ENCODE data around the gene ATP9A. TPM values are rescaled to one million over a fixed set of nuclear protein-coding genes. Genes with fewer than 3 reads are reported as not detected.

Gene ATP9A
- total RNA-seq, 2 experiments from 2014 or later, result 0.11 to 0.19 TPM

DNA sequence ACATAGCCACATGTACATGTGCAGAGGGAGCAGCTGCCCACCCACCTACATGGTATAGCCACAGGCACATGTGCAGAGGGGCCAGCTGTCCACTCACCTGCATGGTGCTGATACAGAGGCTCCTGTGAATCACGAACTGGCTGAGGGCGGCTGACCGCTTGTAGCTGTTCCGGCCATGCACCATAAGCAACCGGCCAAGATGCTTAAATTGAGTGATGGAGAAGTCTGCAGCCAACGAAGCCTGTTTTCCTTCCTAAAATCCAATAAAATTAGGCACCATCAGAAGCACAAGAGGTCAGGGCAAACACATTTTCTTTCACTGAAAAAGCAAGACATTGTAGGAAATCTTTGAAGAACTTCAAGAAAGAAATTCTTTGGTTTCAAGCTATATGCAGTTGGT is 154.6 kb downstream of the ATP9A start:
- no peak overlapping the region for H3K27ac ChIP-seq (ENCODE audit: low read depth in 1 of 2, low read length in 2 of 2)
- no peaks in the 10 kb centered on the region for H3K36me3 Mint-ChIP-seq (ENCODE audit: low read depth)
- H3K9me3 ChIP-seq (ENCODE audit: control insufficient read depth in 1 of 2, insufficient read depth in 1 of 2, low read length in 2 of 2), result no peaks in the 10 kb centered on the region
- no peak overlapping the region for H3K4me3 ChIP-seq (ENCODE audit: low read length)
- H3K4me1 Mint-ChIP-seq (ENCODE audit: low read depth), result no peaks in the 10 kb centered on the region
- H3K9me3 Mint-ChIP-seq, result no peaks in the 10 kb centered on the region
- intact Hi-C loops (cut with DNase I, micrococcal nuclease), result no loop called here
- ATAC-seq (ENCODE audit: poor library complexity) (no peak), DNase-seq (no peak)
- no peak overlapping the region for H3K4me3 Mint-ChIP-seq
- H3K27ac Mint-ChIP-seq, result no peak overlapping the region
- H3K27me3 Mint-ChIP-seq, result no peaks in the 10 kb centered on the region
- peaks cover 8% of the 10 kb centered on the region for H3K4me1 ChIP-seq (ENCODE audit: insufficient read depth, low read length)
- H3K36me3 ChIP-seq (ENCODE audit: insufficient read depth, low read length), result no peaks in the 10 kb centered on the region
- ChIA-PET CTCF (no interaction called here), POLR2A (no interaction called here)
- TF ChIP-seq, protein P1, sequence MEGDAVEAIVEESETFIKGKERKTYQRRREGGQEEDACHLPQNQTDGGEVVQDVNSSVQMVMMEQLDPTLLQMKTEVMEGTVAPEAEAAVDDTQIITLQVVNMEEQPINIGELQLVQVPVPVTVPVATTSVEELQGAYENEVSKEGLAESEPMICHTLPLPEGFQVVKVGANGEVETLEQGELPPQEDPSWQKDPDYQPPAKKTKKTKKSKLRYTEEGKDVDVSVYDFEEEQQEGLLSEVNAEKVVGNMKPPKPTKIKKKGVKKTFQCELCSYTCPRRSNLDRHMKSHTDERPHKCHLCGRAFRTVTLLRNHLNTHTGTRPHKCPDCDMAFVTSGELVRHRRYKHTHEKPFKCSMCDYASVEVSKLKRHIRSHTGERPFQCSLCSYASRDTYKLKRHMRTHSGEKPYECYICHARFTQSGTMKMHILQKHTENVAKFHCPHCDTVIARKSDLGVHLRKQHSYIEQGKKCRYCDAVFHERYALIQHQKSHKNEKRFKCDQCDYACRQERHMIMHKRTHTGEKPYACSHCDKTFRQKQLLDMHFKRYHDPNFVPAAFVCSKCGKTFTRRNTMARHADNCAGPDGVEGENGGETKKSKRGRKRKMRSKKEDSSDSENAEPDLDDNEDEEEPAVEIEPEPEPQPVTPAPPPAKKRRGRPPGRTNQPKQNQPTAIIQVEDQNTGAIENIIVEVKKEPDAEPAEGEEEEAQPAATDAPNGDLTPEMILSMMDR (IDR thresholded peaks at IDR 0.05), result no peak
- peaks cover 0 to under 1% of the 10 kb centered on the region in 2 experiments for H3K27me3 ChIP-seq (ENCODE audit: control insufficient read depth in 1 of 2, insufficient read depth in 2 of 2, low read length in 2 of 2)

GRCh38 chr20:51612896-51613295 is 155.3 kb downstream of the ATP9A start:
- H3K27me3 Mint-ChIP-seq, result no peaks in the 10 kb centered on the region
- Histone ChIP-seq H3K36me3 (ENCODE audit: insufficient read depth, low read length) (no peaks in the 10 kb centered on the region), H3K9me3 (ENCODE audit: control insufficient read depth in 1 of 2, insufficient read depth in 1 of 2, low read length in 2 of 2) (no peaks in the 10 kb centered on the region), H3K27me3 (ENCODE audit: control insufficient read depth in 1 of 2, insufficient read depth in 2 of 2, low read length in 2 of 2) (peaks cover 0 to 7% of the 10 kb centered on the region in 2 experiments), H3K27ac (ENCODE audit: low read depth in 1 of 2, low read length in 2 of 2) (no peak overlapping the region), H3K4me3 (ENCODE audit: low read length) (no peak overlapping the region), H3K4me1 (ENCODE audit: insufficient read depth, low read length) (peaks cover 8% of the 10 kb centered on the region)
- H3K36me3 Mint-ChIP-seq (ENCODE audit: low read depth), result no peaks in the 10 kb centered on the region
- DNase-seq, result no peak
- no peak overlapping the region for H3K27ac Mint-ChIP-seq
- no peaks in the 10 kb centered on the region for H3K4me1 Mint-ChIP-seq (ENCODE audit: low read depth)
- H3K4me3 Mint-ChIP-seq, result no peak overlapping the region
- ChIA-PET POLR2A (no interaction called here), CTCF (no interaction called here)
- H3K9me3 Mint-ChIP-seq, result no peaks in the 10 kb centered on the region
- TF ChIP-seq, protein P1 (IDR thresholded peaks at IDR 0.05), result no peak
- ATAC-seq (ENCODE audit: poor library complexity), result no peak
- intact Hi-C loops (cut with DNase I, micrococcal nuclease), result no loop called here

- TF ChIP-seq, protein P1 (IDR thresholded peaks at IDR 0.05), result no peak
- H3K27me3 Mint-ChIP-seq, result peaks cover 5% of the 10 kb centered on the region
- Histone ChIP-seq H3K4me1 (ENCODE audit: insufficient read depth, low read length) (peaks cover 8% of the 10 kb centered on the region), H3K27me3 (ENCODE audit: control insufficient read depth in 1 of 2, insufficient read depth in 2 of 2, low read length in 2 of 2) (peaks cover 0 to 8% of the 10 kb centered on the region in 2 experiments), H3K36me3 (ENCODE audit: insufficient read depth, low read length) (no peaks in the 10 kb centered on the region), H3K9me3 (ENCODE audit: control insufficient read depth in 1 of 2, insufficient read depth in 1 of 2, low read length in 2 of 2) (no peaks in the 10 kb centered on the region), H3K27ac (ENCODE audit: low read depth in 1 of 2, low read length in 2 of 2) (no peak overlapping the region), H3K4me3 (ENCODE audit: low read length) (no peak overlapping the region)
- no peak overlapping the region for H3K27ac Mint-ChIP-seq
- no peaks in the 10 kb centered on the region for H3K36me3 Mint-ChIP-seq (ENCODE audit: low read depth)
- H3K4me1 Mint-ChIP-seq (ENCODE audit: low read depth), result no peaks in the 10 kb centered on the region
- ChIA-PET POLR2A (no interaction called here), CTCF (no interaction called here)
- ATAC-seq (ENCODE audit: poor library complexity) (no peak), DNase-seq (no peak)
- no peaks in the 10 kb centered on the region for H3K9me3 Mint-ChIP-seq
- intact Hi-C loops (cut with DNase I, micrococcal nuclease), result no loop called here
- no peak overlapping the region for H3K4me3 Mint-ChIP-seq
Measured at GRCh38 chr20:51611625-51611890, 156.6 kb downstream of the ATP9A start.

Data from CD4-positive, alpha-beta T cell (primary cell).